Caki2 (cell line): ENCODE measurements around the gene AZU1. TPM values are rescaled to one million over a fixed set of nuclear protein-coding genes. Genes with fewer than 3 reads are reported as not detected.
"Not testable (repeated sequence)": the region's sequence is repeated elsewhere in the genome, so short reads cannot be mapped to it uniquely, and the experiment has no call there.

ENCODE experiments used
- DNase-seq: peaks from one replicate; pipeline ENCODE4 v3.0.0-alpha.2; 2015; ENCODE audit warnings: low read depth
- in situ Hi-C: cut with HindIII; loops from 2 replicates; pipeline ENCODE4 v1.10.0; 2016; ENCODE audit warnings: low sequenced_read_pairs, low pct_unique_long_range_greater_than_20kb, mixed read lengths
- total RNA-seq: library from RNA; depleted of rRNA; stranded (reverse); fragments of >200 nt; shearing (Covaris generic); gene quantifications from 2 replicates; pipeline ENCODE4 v1.2.3, GENCODE V29; 2014; ENCODE audit warnings: low replicate concordance

AZU1 gene
- total RNA-seq, 1 experiment from 2014 or later: not detected

GRCh38 chr19:844546-844971, 16.9 kb downstream of the AZU1 start:
- no peak for DNase-seq
- in situ Hi-C loops: no loop called here

GRCh38 chr19:845707-846521, 18.3 kb downstream of the AZU1 start:
- in situ Hi-C loops: no loop called here
- DNase-seq: no peak

GRCh38 chr19:848386-848921, 20.8 kb downstream of the AZU1 start:
- in situ Hi-C loops: no loop called here
- no peak for DNase-seq

- in situ Hi-C loops, DNase-seq: not testable (repeated sequence)
Measured at GRCh38 chr19:849195-849594, 21.6 kb downstream of the AZU1 start.

GRCh38 chr19:850221-850978, 22.8 kb downstream of the AZU1 start:
- in situ Hi-C loops: no loop called here
- DNase-seq: no peak

- in situ Hi-C loops: no loop called here
- no peak for DNase-seq
Measured at GRCh38 chr19:850979-851335, 23.3 kb downstream of the AZU1 start.

GRCh38 chr19:852136-853013, 24.7 kb downstream of the AZU1 start, which contains the start of gene ELANE:
Gene ELANE (plus strand): TSS chr19:852303. CDS start chr19:852329, 26 bp downstream.
- in situ Hi-C loops: no loop called here
- DNase-seq: no peak

- no peak for DNase-seq
Measured at GRCh38 chr19:853014-853585, 25.5 kb downstream of the AZU1 start.

GRCh38 chr19:853614-854220, 26.1 kb downstream of the AZU1 start:
- DNase-seq, in situ Hi-C loops: not testable (repeated sequence)

More at GRCh38 chr19:853014-853585, 25.5 kb downstream of the AZU1 start:
- in situ Hi-C loops: no loop called here

GRCh38 chr19:854549-854948, 26.9 kb downstream of the AZU1 start:
- in situ Hi-C loops: no loop called here
- no peak for DNase-seq

- in situ Hi-C loops: no loop called here
- DNase-seq: no peak
Measured at GRCh38 chr19:855142-855541, 27.5 kb downstream of the AZU1 start.

- no peak for DNase-seq
- in situ Hi-C loops: no loop called here
Measured at GRCh38 chr19:855566-856120, 28.0 kb downstream of the AZU1 start.

GRCh38 chr19:858284-858683, 30.6 kb downstream of the AZU1 start:
- in situ Hi-C loops: no loop called here

GRCh38 chr19:858868-859843, 31.5 kb downstream of the AZU1 start, which contains the start of gene CFD:
Gene CFD (plus strand): TSS chr19:859664. CDS start chr19:859690, 26 bp downstream.
- in situ Hi-C loops: no loop called here

More at GRCh38 chr19:858284-858683, 30.6 kb downstream of the AZU1 start:
- DNase-seq: no peak

GRCh38 chr19:861141-861755, 33.6 kb downstream of the AZU1 start:
- in situ Hi-C loops: no loop called here

More at GRCh38 chr19:858868-859843, 31.5 kb downstream of the AZU1 start, which contains the start of gene CFD:
- DNase-seq: no peak

More at GRCh38 chr19:861141-861755, 33.6 kb downstream of the AZU1 start:
- DNase-seq: no peak
